GM21423 (cell line): ENCODE data around the gene INTS15.

Experiments
- ATAC-seq: cut with Tn5 transposase; IDR thresholded peaks from one replicate; pipeline ENCODE4 v1.9.1; 2021; ENCODE audit warnings: mild to moderate bottlenecking, moderate library complexity; ENCODE audit not compliant: unreplicated experiment

Gene INTS15

DNA sequence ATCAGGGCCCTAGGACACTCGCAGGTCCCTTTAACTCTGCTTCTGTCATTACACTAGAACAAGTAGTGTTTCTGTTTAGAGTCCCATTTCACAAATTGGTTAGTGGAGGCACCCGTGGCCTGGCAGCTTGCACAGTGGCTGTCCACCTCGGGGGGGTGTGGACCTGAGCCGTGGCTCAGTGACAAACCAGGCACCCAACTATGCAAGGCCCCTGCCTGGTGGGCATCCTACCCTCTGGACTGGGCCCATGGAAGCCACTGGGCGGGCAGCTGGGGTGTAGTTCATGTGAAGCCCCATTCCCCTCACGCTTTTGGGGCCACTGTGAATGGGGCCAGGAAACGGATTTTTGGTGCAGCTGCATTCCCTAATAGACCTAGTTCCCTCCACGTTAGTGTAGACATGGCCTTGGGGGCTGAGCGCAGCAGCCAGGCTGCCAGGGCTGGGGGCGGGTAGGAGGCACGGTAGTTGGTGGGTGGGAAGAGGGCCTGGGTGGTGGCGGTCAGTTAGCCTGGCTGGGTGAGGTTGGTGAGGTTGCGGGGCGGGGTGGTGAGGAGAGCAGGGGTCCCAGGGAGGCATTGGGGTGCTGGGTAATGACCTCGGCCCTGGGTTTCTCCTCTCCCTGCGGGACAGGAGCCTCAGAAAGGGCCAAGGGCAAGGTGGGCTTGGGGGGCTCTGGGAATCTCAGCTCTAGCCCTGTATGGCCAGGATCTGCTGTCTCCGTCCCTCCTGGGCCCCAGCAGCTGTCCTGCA is 66.0 kb downstream of the INTS15 start:
- ATAC-seq: no peak

DNA sequence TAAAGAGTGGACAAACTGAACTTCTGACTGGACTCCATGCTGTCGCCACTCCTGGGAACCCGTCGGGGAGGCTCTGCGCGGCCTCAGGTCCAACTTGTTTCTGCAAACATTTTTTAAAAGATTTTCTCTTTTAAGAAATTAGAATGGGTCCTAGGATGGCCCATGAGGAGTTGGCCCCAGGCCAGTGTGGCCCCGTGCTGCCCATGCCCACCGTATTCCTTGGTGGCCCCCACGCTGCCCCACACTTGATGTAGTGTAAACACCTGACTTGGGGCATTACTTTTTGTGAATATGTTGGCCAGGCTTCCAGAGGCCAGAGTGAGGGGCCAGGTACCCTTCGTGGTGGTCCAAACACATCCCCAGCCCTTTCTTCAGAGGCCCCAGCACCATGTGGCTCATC is 66.6 kb downstream of the INTS15 start:
- no peak for ATAC-seq
